Measurements from ENCODE around the gene EIF6.

Gene EIF6

GRCh38 chr20:35312318-35312717 is 27.7 kb upstream of the EIF6 start:
- DNase-seq (ENCODE audit: low read depth) = peak; percentile 92

GRCh38 chr20:35311822-35312221 is 27.2 kb upstream of the EIF6 start:
- no peak for DNase-seq (ENCODE audit: low read depth)

- DNase-seq (ENCODE audit: low read depth) = peak; percentile 64
Measured at GRCh38 chr20:35311409-35311808, 26.8 kb upstream of the EIF6 start.

GRCh38 chr20:35307666-35308653 is 23.4 kb upstream of the EIF6 start:
- DNase-seq (ENCODE audit: low read depth) = peak; percentile 46

GRCh38 chr20:35306931-35307517 is 22.5 kb upstream of the EIF6 start:
- peak; percentile 87 for DNase-seq (ENCODE audit: low read depth)

- DNase-seq (ENCODE audit: low read depth) = peak; percentile 99
Measured at GRCh38 chr20:35305682-35306556, 21.3 kb upstream of the EIF6 start.

GRCh38 chr20:35304956-35305355 is 20.4 kb upstream of the EIF6 start:
- no peak for DNase-seq (ENCODE audit: low read depth)

- DNase-seq (ENCODE audit: low read depth) = peak; percentile 83
Measured at GRCh38 chr20:35303735-35304491, 19.3 kb upstream of the EIF6 start.

GRCh38 chr20:35303382-35303734 is 18.8 kb upstream of the EIF6 start:
- no peak for DNase-seq (ENCODE audit: low read depth)

GRCh38 chr20:35302421-35303335 is 18.1 kb upstream of the EIF6 start:
- no peak for DNase-seq (ENCODE audit: low read depth)

- DNase-seq (ENCODE audit: low read depth) = no peak
Measured at GRCh38 chr20:35301426-35301825, 16.9 kb upstream of the EIF6 start.

GRCh38 chr20:35300469-35301262 is 16.1 kb upstream of the EIF6 start:
- DNase-seq (ENCODE audit: low read depth) = no peak

- DNase-seq (ENCODE audit: low read depth) = no peak
Measured at GRCh38 chr20:35299780-35300179, 15.2 kb upstream of the EIF6 start.

- DNase-seq (ENCODE audit: low read depth) = no peak
Measured at GRCh38 chr20:35298264-35298663, 13.7 kb upstream of the EIF6 start.

- DNase-seq (ENCODE audit: low read depth) = no peak
Measured at GRCh38 chr20:35297740-35298139, 13.2 kb upstream of the EIF6 start.

GRCh38 chr20:35297155-35297554 is 12.6 kb upstream of the EIF6 start:
- DNase-seq (ENCODE audit: low read depth) = no peak

GRCh38 chr20:35296101-35296554 is 11.6 kb upstream of the EIF6 start:
- DNase-seq (ENCODE audit: low read depth) = no peak

GRCh38 chr20:35295674-35296073 is 11.1 kb upstream of the EIF6 start:
- DNase-seq (ENCODE audit: low read depth) = no peak

- no peak for DNase-seq (ENCODE audit: low read depth)
Measured at GRCh38 chr20:35295058-35295457, 10.5 kb upstream of the EIF6 start.

- no peak for DNase-seq (ENCODE audit: low read depth)
Measured at GRCh38 chr20:35294293-35294685, 9.7 kb upstream of the EIF6 start.

Measured in amniotic epithelial cell (primary cell).